Measurements from ENCODE around the gene BACH2.
"Not testable (repeated sequence)": the region's sequence is repeated elsewhere in the genome, so short reads cannot be mapped to it uniquely, and the experiment has no call there.

Gene BACH2

GRCh38 chr6:90062051-90062450 is 234.6 kb downstream of the BACH2 start:
- Histone ChIP-seq H3K79me2 (ENCODE audit: insufficient read depth, low read length) (no peaks in the 10 kb centered on the region), H3K27me3 (ENCODE audit: low read length) (no peaks in the 10 kb centered on the region), H2AFZ (ENCODE audit: low read depth, low read length, severe bottlenecking) (no peak overlapping the region), H3K9ac (ENCODE audit: low read length) (no peak overlapping the region), H3F3A (ENCODE audit: insufficient read depth) (no peaks in the 10 kb centered on the region), H3K36me3 (ENCODE audit: low read length) (no peaks in the 10 kb centered on the region), H3K27ac (ENCODE audit: low read depth, low read length) (no peak overlapping the region), H3K9me3 (ENCODE audit: insufficient read depth, low read length) (no peaks in the 10 kb centered on the region), H3K4me3 (ENCODE audit: insufficient read depth, low read length, poor library complexity, severe bottlenecking) (no peak overlapping the region), H3K9me2 (replicated peaks; ENCODE audit: insufficient read depth, low read length) (no peaks in the 10 kb centered on the region), H3K4me2 (ENCODE audit: low read depth, low read length, poor library complexity, severe bottlenecking) (no peak overlapping the region), H4K20me1 (ENCODE audit: low read depth, low read length) (no peaks in the 10 kb centered on the region)
- no peak for TF ChIP-seq CTCF (IDR thresholded peaks at IDR 0.05; ENCODE audit: insufficient read depth, low read length, poor library complexity, severe bottlenecking)
- TF ChIP-seq EZH2phosphoT487 (conservative IDR thresholded peaks at IDR 0.05; ENCODE audit: low read length), result no peak

DNA sequence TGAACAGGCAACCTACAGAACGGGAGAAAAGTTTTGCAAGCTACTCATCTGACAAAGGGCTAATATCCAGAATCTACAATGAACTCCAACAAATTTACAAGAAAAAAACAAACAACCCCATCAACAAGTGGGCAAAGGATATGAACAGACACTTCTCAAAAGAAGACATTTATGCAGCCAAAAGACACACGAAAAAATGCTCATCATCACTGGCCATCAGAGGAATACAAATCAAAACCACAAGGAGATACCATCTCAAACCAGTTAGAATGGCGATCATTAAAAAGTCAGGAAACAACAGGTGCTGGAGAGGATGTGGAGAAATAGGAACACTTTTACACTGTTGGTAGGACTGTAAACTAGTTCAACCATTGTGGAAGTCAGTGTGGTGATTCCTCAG is 237.5 kb downstream of the BACH2 start:
- H3K4me2 ChIP-seq (ENCODE audit: low read depth, low read length, poor library complexity, severe bottlenecking); H3K27me3 ChIP-seq (ENCODE audit: low read length); H3K79me2 ChIP-seq (ENCODE audit: insufficient read depth, low read length); H3K9me2 ChIP-seq (replicated peaks; ENCODE audit: insufficient read depth, low read length); H2AFZ ChIP-seq (ENCODE audit: low read depth, low read length, severe bottlenecking); H3K9me3 ChIP-seq (ENCODE audit: insufficient read depth, low read length); H4K20me1 ChIP-seq (ENCODE audit: low read depth, low read length); H3K36me3 ChIP-seq (ENCODE audit: low read length); H3K9ac ChIP-seq (ENCODE audit: low read length); H3K4me3 ChIP-seq (ENCODE audit: insufficient read depth, low read length, poor library complexity, severe bottlenecking); H3K27ac ChIP-seq (ENCODE audit: low read depth, low read length); H3F3A ChIP-seq (ENCODE audit: insufficient read depth): not testable (repeated sequence)

DNA sequence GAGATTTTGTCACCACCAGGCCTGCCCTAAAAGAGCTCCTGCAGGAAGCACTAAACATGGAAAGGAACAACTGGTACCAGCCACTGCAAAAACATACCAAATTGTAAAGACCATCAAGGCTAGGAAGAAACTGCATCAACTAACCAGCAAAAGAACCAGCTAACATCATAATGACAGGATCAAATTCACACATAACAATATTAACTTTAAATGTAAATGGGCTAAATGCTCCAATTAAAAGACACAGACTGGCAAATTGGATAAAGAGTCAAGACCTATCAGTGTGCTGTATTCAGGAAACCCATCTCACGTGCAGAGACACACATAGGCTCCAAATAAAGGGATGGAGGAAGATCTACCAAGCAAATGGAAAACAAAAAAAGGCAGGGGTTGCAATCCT is 240.7 kb downstream of the BACH2 start:
- not testable (repeated sequence) for H3F3A ChIP-seq (ENCODE audit: insufficient read depth); H3K27me3 ChIP-seq (ENCODE audit: low read length); H3K27ac ChIP-seq (ENCODE audit: low read depth, low read length); H3K4me2 ChIP-seq (ENCODE audit: low read depth, low read length, poor library complexity, severe bottlenecking); H3K79me2 ChIP-seq (ENCODE audit: insufficient read depth, low read length); H4K20me1 ChIP-seq (ENCODE audit: low read depth, low read length); H3K9ac ChIP-seq (ENCODE audit: low read length); H3K9me2 ChIP-seq (replicated peaks; ENCODE audit: insufficient read depth, low read length); H2AFZ ChIP-seq (ENCODE audit: low read depth, low read length, severe bottlenecking); H3K4me3 ChIP-seq (ENCODE audit: insufficient read depth, low read length, poor library complexity, severe bottlenecking); H3K9me3 ChIP-seq (ENCODE audit: insufficient read depth, low read length); H3K36me3 ChIP-seq (ENCODE audit: low read length)

GRCh38 chr6:90054193-90054592 is 242.4 kb downstream of the BACH2 start:
- not testable (repeated sequence) for H3K27me3 ChIP-seq (ENCODE audit: low read length); H3K9ac ChIP-seq (ENCODE audit: low read length); H3K9me2 ChIP-seq (replicated peaks; ENCODE audit: insufficient read depth, low read length); H3K36me3 ChIP-seq (ENCODE audit: low read length); H3K27ac ChIP-seq (ENCODE audit: low read depth, low read length); H3K4me2 ChIP-seq (ENCODE audit: low read depth, low read length, poor library complexity, severe bottlenecking); H3K79me2 ChIP-seq (ENCODE audit: insufficient read depth, low read length); H2AFZ ChIP-seq (ENCODE audit: low read depth, low read length, severe bottlenecking); H3K4me3 ChIP-seq (ENCODE audit: insufficient read depth, low read length, poor library complexity, severe bottlenecking); H3K9me3 ChIP-seq (ENCODE audit: insufficient read depth, low read length); H3F3A ChIP-seq (ENCODE audit: insufficient read depth); H4K20me1 ChIP-seq (ENCODE audit: low read depth, low read length)

DNA sequence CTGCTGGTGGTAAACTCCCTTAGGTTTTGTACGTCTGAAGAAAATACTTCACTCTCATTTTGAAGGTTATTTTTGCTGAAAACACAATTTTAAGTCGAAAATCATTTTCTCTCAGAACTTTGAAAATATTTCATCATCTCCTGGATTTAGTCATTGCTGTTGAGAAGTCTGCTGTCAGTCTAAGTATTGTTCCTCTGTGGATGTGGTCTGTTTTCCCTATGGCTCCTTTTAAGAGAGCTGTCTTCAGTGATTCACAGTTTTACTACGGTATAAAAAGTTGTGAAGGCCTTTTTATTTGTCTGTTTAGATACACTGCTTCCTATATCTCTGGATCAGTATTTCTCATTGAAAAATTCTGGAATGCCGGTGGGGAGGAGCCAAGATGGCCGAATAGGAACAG is 243.0 kb downstream of the BACH2 start:
- Histone ChIP-seq H3K27ac (ENCODE audit: low read depth, low read length) (no peak overlapping the region), H3F3A (ENCODE audit: insufficient read depth) (no peaks in the 10 kb centered on the region), H3K9me3 (ENCODE audit: insufficient read depth, low read length) (no peaks in the 10 kb centered on the region; the same call in 1 of the 2 replicates), H3K36me3 (ENCODE audit: low read length) (no peaks in the 10 kb centered on the region), H4K20me1 (ENCODE audit: low read depth, low read length) (no peaks in the 10 kb centered on the region), H3K79me2 (ENCODE audit: insufficient read depth, low read length) (no peaks in the 10 kb centered on the region), H3K27me3 (ENCODE audit: low read length) (no peaks in the 10 kb centered on the region), H3K4me3 (ENCODE audit: insufficient read depth, low read length, poor library complexity, severe bottlenecking) (no peak overlapping the region), H3K9ac (ENCODE audit: low read length) (no peak overlapping the region), H3K4me2 (ENCODE audit: low read depth, low read length, poor library complexity, severe bottlenecking) (no peak overlapping the region), H3K9me2 (replicated peaks; ENCODE audit: insufficient read depth, low read length) (no peaks in the 10 kb centered on the region), H2AFZ (ENCODE audit: low read depth, low read length, severe bottlenecking) (no peak overlapping the region)
- TF ChIP-seq CTCF (IDR thresholded peaks at IDR 0.05; ENCODE audit: insufficient read depth, low read length, poor library complexity, severe bottlenecking) (no peak), EZH2phosphoT487 (conservative IDR thresholded peaks at IDR 0.05; ENCODE audit: low read length) (no peak)
